Spleen (tissue), 11 donors: ENCODE data around the gene FAM184A. TPM values are rescaled to one million over a fixed set of nuclear protein-coding genes. Genes with fewer than 3 reads are reported as not detected.

Experiments used
- DNase-seq: peaks from one replicate; pipeline ENCODE4 v3.0.0-alpha.2; 2020
- H3K27ac ChIP-seq, 8 donors: fragments of 200-600 bp; sonication (generic) in 7 of 8; 1 replicate in 4 of 8; 2 replicates in 4 of 8; pipeline versions ENCODE4 v1.5.0 to v1.8.0; 2016 to 2021; ENCODE audit warnings: inconsistent platforms in 4 of 8, mild to moderate bottlenecking in 4 of 8, moderate library complexity in 1 of 8
- H3K27me3 ChIP-seq, 7 donors: fragments of 200-600 bp; sonication (generic) in 6 of 7; replicated peaks in 1 of 7; 1 replicate in 4 of 7; 2 replicates in 3 of 7; pipeline versions ENCODE4 v1.5.0 to v1.8.0; 2016 to 2021; ENCODE audit warnings: inconsistent platforms in 3 of 7, mild to moderate bottlenecking in 1 of 7
- H3K36me3 ChIP-seq, 6 donors: fragments of 200-600 bp; sonication (generic) in 5 of 6; 1 replicate in 4 of 6; 2 replicates in 2 of 6; pipeline versions ENCODE4 v1.5.0 to v1.8.0; 2016 to 2021; ENCODE audit warnings: inconsistent platforms in 2 of 6
- H3K4me1 ChIP-seq, 6 donors: fragments of 200-600 bp; sonication (generic) in 5 of 6; 1 replicate in 3 of 6; 2 replicates in 3 of 6; pipeline versions ENCODE4 v1.5.0 to v1.8.0; 2016 to 2021; ENCODE audit warnings: inconsistent platforms in 3 of 6
- H3K4me3 ChIP-seq, 8 donors: fragments of 200-600 bp; sonication (generic) in 7 of 8; 1 replicate in 4 of 8; 2 replicates in 4 of 8; pipeline versions ENCODE4 v1.5.0 to v1.8.0; 2016 to 2021; ENCODE audit warnings: inconsistent platforms in 4 of 8, mild to moderate bottlenecking in 4 of 8, moderate library complexity in 2 of 8
- H3K9me3 ChIP-seq, 8 donors: fragments of 200-600 bp; sonication (generic) in 7 of 8; 1 replicate in 4 of 8; 2 replicates in 4 of 8; pipeline versions ENCODE4 v1.5.0 to v1.8.0; 2016 to 2021; ENCODE audit warnings: inconsistent platforms in 4 of 8
- CTCF ChIP-seq, 11 experiments: fragments of 200-600 bp in 7 of 11; fragments of 450-650 bp in 4 of 11; sonication (generic) in 4 of 11; IDR thresholded peaks in 8 of 11; conservative IDR thresholded peaks in 3 of 11; 1 replicate in 7 of 11; 2 replicates in 4 of 11; pipeline versions ENCODE4 v1.4.0 to v1.8.0; 2016 to 2021; ENCODE audit warnings: antibody characterized with exemption in 11 of 11, inconsistent platforms in 4 of 11, mild to moderate bottlenecking in 1 of 11
- POLR2A ChIP-seq, 3 donors: fragments of 450-650 bp; IDR thresholded peaks; one replicate each; pipeline ENCODE4 v1.5.1; 2017; ENCODE audit warnings: antibody characterized with exemption in 3 of 3, mild to moderate bottlenecking in 1 of 3
- POLR2AphosphoS5 ChIP-seq, 3 donors: sonication (generic); formaldehyde crosslinking; IDR thresholded peaks; one replicate each; pipeline ENCODE4 v1.5.1; 2017; ENCODE audit warnings: antibody characterized with exemption in 3 of 3
- WGBS, 5 donors: extraction: QIAGEN DNeasy Blood & Tissue Kit in 3 of 5; methylation state at CpG; one replicate each; pipeline versions ENCODE4 v1.1.5 to v1.1.7; 2013 to 2018; 5-methylcytosine and 5-hydroxymethylcytosine counted together
- intact Hi-C: fragments of 100-400 bp; cut with DNase I; formaldehyde crosslinking; loops from one replicate; pipeline ENCODE4 v1.15.0; 2023; ENCODE audit warnings: low total_unique reads
- polyA plus RNA-seq, 3 donors: library from polyadenylated mRNA; stranded (reverse); fragments of 200-250 nt; gene quantifications; one replicate each; pipeline ENCODE4 v1.2.1, GENCODE V29; 2013
- total RNA-seq, 7 donors: library from RNA; depleted of rRNA in 3 of 7; stranded (reverse); fragments of >200 nt in 3 of 7; fragmentation: NEBNext Ultra II Directional in 4 of 7; extraction: Animal tissue kit (Norgen Biotek cat#: 25700) in 4 of 7; gene quantifications; one replicate each; pipeline versions ENCODE4 v1.1.0 to v1.2.1, GENCODE V29; 2016 to 2021
- donor health status: healthy with polysubstance abuse.
- donor health status: DM: no; HTN: no; CAD: no; lungs with moderate emphysema.
- donor health status: DM: no; HTN: no; CAD: no.
- donor health status: Bipolar disorder and iron deficiency.
- donor health status: healthy.
- donor health status: DM: no; HTN: no; CAD: no.
- donor health status: DM: yes; HTN: yes; CAD: no.

The FAM184A gene
- total and polyA plus RNA-seq, 10 donors, result 0.66 to 2.0 (median 1.2) TPM

- H3K4me1 ChIP-seq, result no peaks in the 10 kb centered on the region
- WGBS, 5 donors, result 73 to 91% (median 84%) methylated on average over 2 of the region's 2 CpGs
- intact Hi-C loops, result no loop called here
Observed at GRCh38 chr6:119065955-119066354, 12.5 kb downstream of the FAM184A start.

GRCh38 chr6:119065382-119065781, 13.1 kb downstream of the FAM184A start:
- no peaks in the 10 kb centered on the region for H3K36me3 ChIP-seq
- no peak for DNase-seq
- H3K9me3 ChIP-seq, result no peaks in the 10 kb centered on the region
- no peak overlapping the region for H3K27ac ChIP-seq
- H3K27me3 ChIP-seq, result no peaks in the 10 kb centered on the region
- no peak overlapping the region for H3K4me3 ChIP-seq
- intact Hi-C loops, result no loop called here
- no peak for TF ChIP-seq CTCF (IDR thresholded peaks at IDR 0.05 in 8 of 11, conservative IDR thresholded peaks at IDR 0.05 in 3 of 11)
- TF ChIP-seq POLR2AphosphoS5 (IDR thresholded peaks at IDR 0.05), result no peak
- TF ChIP-seq POLR2A (IDR thresholded peaks at IDR 0.05), result no peak
- H3K4me1 ChIP-seq, result no peaks in the 10 kb centered on the region
- 71 to 79% (median 74%) methylated on average over 5 of the region's 5 CpGs for WGBS, 5 donors

More at GRCh38 chr6:119065955-119066354, 12.5 kb downstream of the FAM184A start:
- H3K9me3 ChIP-seq, result no peaks in the 10 kb centered on the region
- no peak for DNase-seq
- no peak for TF ChIP-seq POLR2A (IDR thresholded peaks at IDR 0.05)
- TF ChIP-seq CTCF (IDR thresholded peaks at IDR 0.05 in 8 of 11, conservative IDR thresholded peaks at IDR 0.05 in 3 of 11), result no peak
- no peak for TF ChIP-seq POLR2AphosphoS5 (IDR thresholded peaks at IDR 0.05)
- H3K36me3 ChIP-seq, result no peaks in the 10 kb centered on the region
- no peak overlapping the region for H3K4me3 ChIP-seq
- H3K27ac ChIP-seq, result no peak overlapping the region
- no peaks in the 10 kb centered on the region for H3K27me3 ChIP-seq

- 87 to 93% (median 91%) methylated on average over 5 of the region's 5 CpGs for WGBS, 5 donors
- H3K4me3 ChIP-seq, result no peak overlapping the region
- no peak for DNase-seq
- H3K36me3 ChIP-seq, result no peaks in the 10 kb centered on the region
- no peak overlapping the region for H3K27ac ChIP-seq
- no peaks in the 10 kb centered on the region for H3K9me3 ChIP-seq
- intact Hi-C loops, result no loop called here
- no peaks in the 10 kb centered on the region for H3K4me1 ChIP-seq
- H3K27me3 ChIP-seq, result no peaks in the 10 kb centered on the region
- TF ChIP-seq POLR2AphosphoS5 (IDR thresholded peaks at IDR 0.05), result no peak
- TF ChIP-seq POLR2A (IDR thresholded peaks at IDR 0.05), result no peak
- TF ChIP-seq CTCF (IDR thresholded peaks at IDR 0.05 in 8 of 11, conservative IDR thresholded peaks at IDR 0.05 in 3 of 11), result no peak
Observed at GRCh38 chr6:119063491-119063890, 15.0 kb downstream of the FAM184A start.

- no peak overlapping the region for H3K4me3 ChIP-seq
- WGBS, 5 donors, result 85 to 95% (median 93%) methylated on average over 3 of the region's 3 CpGs
- DNase-seq, result no peak
- H3K4me1 ChIP-seq, result no peaks in the 10 kb centered on the region
- no peak for TF ChIP-seq CTCF (IDR thresholded peaks at IDR 0.05 in 8 of 11, conservative IDR thresholded peaks at IDR 0.05 in 3 of 11)
- no peak for TF ChIP-seq POLR2A (IDR thresholded peaks at IDR 0.05)
- TF ChIP-seq POLR2AphosphoS5 (IDR thresholded peaks at IDR 0.05), result no peak
- no peaks in the 10 kb centered on the region for H3K27me3 ChIP-seq
- H3K9me3 ChIP-seq, result no peaks in the 10 kb centered on the region
- intact Hi-C loops, result no loop called here
- H3K36me3 ChIP-seq, result no peaks in the 10 kb centered on the region
- no peak overlapping the region for H3K27ac ChIP-seq
Observed at GRCh38 chr6:119061215-119061614, 17.2 kb downstream of the FAM184A start.
